IMR-90 (cell line): ENCODE results near the gene CPB1. TPM values are rescaled to one million over a fixed set of nuclear protein-coding genes. Genes with fewer than 3 reads are reported as not detected.

Source experiments
- ATAC-seq: fragments of 200-7000 bp; cut with Tn5 transposase; 2 replicates; pipeline ENCODE4 v1.9.1; 2020; ENCODE audit warnings: low read depth, mild to moderate bottlenecking, moderate library complexity
- BruUV-seq: library from RNA; stranded (reverse); fragments of 400-500 nt; replicated peaks from 2 replicates; lab custom pipeline; 2021; lab: Mats Ljungman, UMichigan
- CTCF ChIA-PET: fragments of 300-600 bp; formaldehyde crosslinking; extraction: SDS; loops from one replicate; lab custom pipeline; 2021; ENCODE audit warnings: antibody characterized with exemption; lab: Yijun Ruan, JAX
- POLR2A ChIA-PET: fragments of 300-600 bp; sonication (Branson Sonifier 250); formaldehyde crosslinking; loops from one replicate; lab custom pipeline; 2022; ENCODE audit warnings: antibody characterized with exemption; ENCODE audit not compliant: unreplicated experiment; lab: Charles Lee
- DNase-seq: peaks from one replicate; pipeline ENCODE4 v3.0.0; 2013
- H2AFZ ChIP-seq: replicated peaks from 2 replicates; pipeline ENCODE3; 2013; ENCODE audit warnings: low read length, mild to moderate bottlenecking; ENCODE audit not compliant: poor library complexity
- H2AK5ac ChIP-seq: 2 replicates; pipeline ENCODE4 v1.6.1; 2013; ENCODE audit warnings: low read depth, low read length, inconsistent platforms
- H2AK9ac ChIP-seq: replicated peaks from 2 replicates; pipeline ENCODE3; 2013; ENCODE audit warnings: mild to moderate bottlenecking, low read depth, low read length, moderate library complexity; ENCODE audit not compliant: poor library complexity
- H2BK120ac ChIP-seq: 2 replicates; pipeline ENCODE4 v1.6.1; 2013; ENCODE audit warnings: low read depth, low read length, inconsistent platforms
- H2BK15ac ChIP-seq: 3 replicates; pipeline ENCODE4 v1.6.1; 2013; ENCODE audit warnings: low read depth, low read length, inconsistent platforms
- H2BK20ac ChIP-seq: 2 replicates; pipeline ENCODE4 v1.6.1; 2013; ENCODE audit warnings: low read depth, mild to moderate bottlenecking, inconsistent platforms, low read length, moderate library complexity
- H2BK5ac ChIP-seq: 2 replicates; pipeline ENCODE4 v1.6.1; 2013; ENCODE audit warnings: mild to moderate bottlenecking, low read depth, low read length, inconsistent platforms; ENCODE audit not compliant: poor library complexity, severe bottlenecking
- H3K14ac ChIP-seq: replicated peaks from 2 replicates; pipeline ENCODE4 v1.6.1; 2013; ENCODE audit warnings: low read depth, low read length, inconsistent platforms
- H3K18ac ChIP-seq: 2 replicates; pipeline ENCODE4 v1.6.1; 2013; ENCODE audit warnings: low read depth, low read length, control low read depth
- H3K23ac ChIP-seq: 2 replicates; pipeline ENCODE4 v1.6.1; 2013; ENCODE audit warnings: low read depth, low read length, inconsistent platforms
- H3K27ac ChIP-seq: 2 replicates; pipeline ENCODE4 v1.5.1; 2013; ENCODE audit warnings: mild to moderate bottlenecking, control low read depth, low read length; ENCODE audit not compliant: insufficient read depth
- H3K27me3 ChIP-seq: 2 replicates; pipeline ENCODE4 v1.6.1; 2013; ENCODE audit warnings: low read length; ENCODE audit not compliant: control insufficient read depth, insufficient read depth
- H3K36me3 ChIP-seq: 2 replicates; pipeline ENCODE4 v1.6.1; 2013; ENCODE audit warnings: low read length, mixed read lengths; ENCODE audit not compliant: control insufficient read depth, insufficient read depth
- H3K4ac ChIP-seq: 2 replicates; pipeline ENCODE4 v1.6.1; 2013; ENCODE audit warnings: low read depth, low read length, inconsistent platforms
- H3K4me1 ChIP-seq: 2 replicates; pipeline ENCODE4 v1.6.1; 2013; ENCODE audit warnings: low read length, mixed read lengths; ENCODE audit not compliant: control insufficient read depth, insufficient read depth
- H3K4me2 ChIP-seq: 2 replicates; pipeline ENCODE4 v1.6.1; 2013; ENCODE audit warnings: low read depth, mild to moderate bottlenecking, control low read depth, low read length, moderate library complexity
- H3K4me3 ChIP-seq: 2 replicates; pipeline ENCODE4 v1.5.1; 2013; ENCODE audit warnings: low read depth, mild to moderate bottlenecking, control low read depth, low read length, moderate library complexity; ENCODE audit not compliant: insufficient read depth
- H3K56ac ChIP-seq: 2 replicates; pipeline ENCODE4 v1.6.1; 2013; ENCODE audit warnings: low read length, inconsistent platforms; ENCODE audit not compliant: insufficient read depth; ENCODE audit errors: extremely low read depth
- H3K79me1 ChIP-seq, 2 experiments: 2 replicates each; pipeline ENCODE4 v1.6.1; 2013; ENCODE audit warnings: low read length in 2 of 2, inconsistent platforms in 1 of 2, low read depth in 1 of 2
- H3K9ac ChIP-seq: 2 replicates; pipeline ENCODE4 v1.6.1; 2013; ENCODE audit warnings: low read depth, low read length, control low read depth
- H3K9me1 ChIP-seq: 2 replicates; pipeline ENCODE4 v1.6.1; 2013; ENCODE audit warnings: low read length, inconsistent platforms; ENCODE audit not compliant: insufficient read depth
- H3K9me3 ChIP-seq: 2 replicates; pipeline ENCODE4 v1.6.1; 2013; ENCODE audit warnings: low read length; ENCODE audit not compliant: control insufficient read depth, insufficient read depth
- H4K20me1 ChIP-seq: 2 replicates; pipeline ENCODE4 v1.6.1; 2013; ENCODE audit warnings: low read length, inconsistent platforms; ENCODE audit not compliant: insufficient read depth
- H4K5ac ChIP-seq: 2 replicates; pipeline ENCODE4 v1.6.1; 2013; ENCODE audit warnings: mild to moderate bottlenecking, low read depth, low read length, control low read depth
- H4K8ac ChIP-seq, 2 experiments: 2 replicates each; pipeline ENCODE4 v1.6.1; 2013; ENCODE audit warnings: low read depth in 2 of 2, low read length in 2 of 2, control low read depth in 1 of 2, inconsistent platforms in 1 of 2
- H4K91ac ChIP-seq: 2 replicates; pipeline ENCODE4 v1.6.1; 2013; ENCODE audit warnings: low read depth, low read length, inconsistent platforms; ENCODE audit not compliant: insufficient read depth
- BHLHE40 ChIP-seq: fragments of 150-350 bp; IDR thresholded peaks from 2 replicates; pipeline ENCODE4 v1.6.1; 2016; ENCODE audit warnings: mild to moderate bottlenecking, low read depth, low read length
- CEBPB ChIP-seq: IDR thresholded peaks from 2 replicates; pipeline ENCODE4 v1.6.1; 2012; ENCODE audit warnings: low read depth, low read length, improper control_type of control experiment
- CHD1 ChIP-seq: IDR thresholded peaks from 2 replicates; pipeline ENCODE4 v1.6.1; 2012; ENCODE audit warnings: low read depth, low read length, improper control_type of control experiment
- FOS ChIP-seq: fragments of 150-350 bp; IDR thresholded peaks from 2 replicates; pipeline ENCODE4 v1.6.1; 2016; ENCODE audit warnings: low read depth, low read length
- MAFK ChIP-seq: IDR thresholded peaks from 2 replicates; pipeline ENCODE4 v1.6.1; 2012; ENCODE audit warnings: low read depth, low read length, improper control_type of control experiment
- MAZ ChIP-seq: IDR thresholded peaks from 2 replicates; pipeline ENCODE4 v1.6.1; 2012; ENCODE audit warnings: low read depth, mild to moderate bottlenecking, low read length, improper control_type of control experiment, moderate library complexity, borderline replicate concordance
- MXI1 ChIP-seq: IDR thresholded peaks from 2 replicates; pipeline ENCODE4 v1.6.1; 2012; ENCODE audit warnings: low read depth, mild to moderate bottlenecking, low read length, moderate library complexity, borderline replicate concordance
- NFE2L2 ChIP-seq: fragments of 150-350 bp; IDR thresholded peaks from 2 replicates; pipeline ENCODE4 v1.6.1; 2016; ENCODE audit warnings: low read depth, mild to moderate bottlenecking, low read length
- POLR2A ChIP-seq: IDR thresholded peaks from 2 replicates; pipeline ENCODE4 v1.6.1; 2012; ENCODE audit warnings: mild to moderate bottlenecking, low read depth, low read length
- RAD21 ChIP-seq: IDR thresholded peaks from 2 replicates; pipeline ENCODE4 v1.6.1; 2012; ENCODE audit warnings: low read length, improper control_type of control experiment
- RCOR1 ChIP-seq: IDR thresholded peaks from 2 replicates; pipeline ENCODE4 v1.6.1; 2012; ENCODE audit warnings: mild to moderate bottlenecking, low read length, improper control_type of control experiment; ENCODE audit not compliant: insufficient replicate concordance
- RFX5 ChIP-seq: IDR thresholded peaks from 2 replicates; pipeline ENCODE4 v1.8.0; 2012; ENCODE audit warnings: low read depth, mild to moderate bottlenecking, low read length, moderate library complexity
- SMC3 ChIP-seq: fragments of 150-350 bp; IDR thresholded peaks from 2 replicates; pipeline ENCODE4 v1.6.1; 2016; ENCODE audit warnings: low read depth, mild to moderate bottlenecking, antibody characterized with exemption, low read length, moderate library complexity
- WGBS, 2 experiments: methylation state at CpG; one replicate each; pipeline versions ENCODE4 v1.1.5 to v1.1.7; 2013; ENCODE audit warnings: missing lambda C conversion rate in 2 of 2; ENCODE audit not compliant: insufficient read length in 1 of 2; ENCODE audit errors: extremely low coverage in 2 of 2; 5-methylcytosine and 5-hydroxymethylcytosine counted together
- dilution Hi-C: fragments of 300-500 bp; cut with HindIII; formaldehyde crosslinking; loops from one replicate; pipeline ENCODE4 v1.14.3; 2018; ENCODE audit warnings: low sequenced_read_pairs; ENCODE audit not compliant: unreplicated experiment
- in situ Hi-C: fragments of 300-500 bp; cut with MboI; formaldehyde crosslinking; loops from 3 replicates; pipeline ENCODE4 v1.14.3; 2019; ENCODE audit warnings: low sequenced_read_pairs, inconsistent platforms, mixed read lengths
- intact Hi-C: fragments of 100-400 bp; cut with micrococcal nuclease; formaldehyde crosslinking; loops from 2 replicates; pipeline ENCODE4 v1.10.0; 2022
- polyA plus RNA-seq, 3 experiments: library from polyadenylated mRNA; depleted of rRNA; stranded (reverse); fragments of >200 nt; gene quantifications; 2 replicates each; pipeline ENCODE4 v1.2.3, GENCODE V29; 2012; ENCODE audit warnings: low replicate concordance in 1 of 3
- total RNA-seq: library from RNA; depleted of rRNA; stranded (reverse); fragments of >200 nt; gene quantifications from 2 replicates; pipeline ENCODE4 v1.2.3, GENCODE V29; 2012
- TF ChIP-seq, protein P1 (sequence below): fragments of 150-350 bp; IDR thresholded peaks from 2 replicates; pipeline ENCODE4 v1.6.1; 2017; ENCODE audit warnings: mild to moderate bottlenecking, antibody characterized with exemption, low read length, low read depth
- TF ChIP-seq, protein P2 (sequence below): fragments of 150-350 bp; IDR thresholded peaks from 2 replicates; pipeline ENCODE4 v1.6.1; 2016; ENCODE audit warnings: low read depth, mild to moderate bottlenecking, low read length, moderate library complexity, borderline replicate concordance
- TF ChIP-seq, protein P3 (sequence below): conservative IDR thresholded peaks from 2 replicates; pipeline ENCODE4 v1.5.1; 2012; ENCODE audit warnings: mild to moderate bottlenecking, low read depth, low read length, improper control_type of control experiment

Gene CPB1
- total and polyA plus RNA-seq, 2 of the 4 experiments (the other 2 are of a cell fraction) = not detected

DNA sequence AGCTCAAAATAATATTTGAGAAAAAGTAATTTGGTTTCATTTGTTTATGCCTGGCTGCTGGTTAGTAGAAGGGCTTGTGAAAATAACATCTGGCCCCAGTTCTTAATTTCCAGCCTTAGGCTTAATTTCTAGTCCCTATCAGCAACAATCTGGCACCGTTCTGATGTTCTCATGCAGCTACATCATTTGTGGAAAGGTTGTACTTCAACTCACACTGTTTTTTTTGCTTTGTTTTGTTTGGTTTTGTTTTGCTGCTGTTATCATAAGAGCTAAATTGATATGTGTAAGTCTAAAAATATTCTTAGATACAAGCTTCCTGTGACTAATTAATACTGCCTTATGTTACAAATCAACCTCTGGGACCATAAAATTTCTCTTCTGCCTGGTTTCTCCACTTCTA is 46.4 kb downstream of the CPB1 start:
- H3K18ac ChIP-seq = no peak overlapping the region
- no peak overlapping the region for H4K8ac ChIP-seq
- no peak overlapping the region for H3K4me3 ChIP-seq
- no peaks in the 10 kb centered on the region for H3K9me3 ChIP-seq
- H3K23ac ChIP-seq = no peak overlapping the region
- in situ Hi-C loops = no loop called here
- BruUV-seq = no TSS peak
- no peaks in the 10 kb centered on the region; the same call in 1 of the 2 replicates for H3K4me1 ChIP-seq
- DNase-seq (peak; percentile 9), ATAC-seq (no peak)
- H3K14ac ChIP-seq = no peak overlapping the region
- no peak overlapping the region for H2BK15ac ChIP-seq
- H4K20me1 ChIP-seq = no peaks in the 10 kb centered on the region
- 0 out of 2 replicates have a peak, but pooled peaks cover 3% of the 10 kb centered on the region for H3K9me1 ChIP-seq
- no peak overlapping the region for H3K4ac ChIP-seq
- ChIA-PET CTCF (interaction anchor here (1.4 kb wide), 1 partner anchor 9 kb away, joined by 6 read pairs; no protein-coding TSS in a partner anchor), POLR2A (no interaction called here)
- H2AK5ac ChIP-seq = no peak overlapping the region
- no peak overlapping the region for H2AFZ ChIP-seq
- no peaks in the 10 kb centered on the region for H3K27me3 ChIP-seq
- H3K56ac ChIP-seq = no peak overlapping the region
- no CpG with 5 or more reads among the region's 1 CpG for WGBS, 2 experiments
- H3K4me2 ChIP-seq = no peak overlapping the region
- H3K9ac ChIP-seq = no peak overlapping the region
- no peak overlapping the region for H2BK5ac ChIP-seq
- no peaks in the 10 kb centered on the region for H3K36me3 ChIP-seq
- H2BK20ac ChIP-seq = no peak overlapping the region
- H4K5ac ChIP-seq = no peak overlapping the region
- dilution Hi-C loops = no loop called here
- H2AK9ac ChIP-seq = no peak overlapping the region
- no peaks in the 10 kb centered on the region for H3K79me1 ChIP-seq
- no peak overlapping the region for H3K27ac ChIP-seq
- intact Hi-C loops = no loop called here
- H4K91ac ChIP-seq = no peak overlapping the region
- TF ChIP-seq MXI1 = no peak
- TF ChIP-seq, protein P1, sequence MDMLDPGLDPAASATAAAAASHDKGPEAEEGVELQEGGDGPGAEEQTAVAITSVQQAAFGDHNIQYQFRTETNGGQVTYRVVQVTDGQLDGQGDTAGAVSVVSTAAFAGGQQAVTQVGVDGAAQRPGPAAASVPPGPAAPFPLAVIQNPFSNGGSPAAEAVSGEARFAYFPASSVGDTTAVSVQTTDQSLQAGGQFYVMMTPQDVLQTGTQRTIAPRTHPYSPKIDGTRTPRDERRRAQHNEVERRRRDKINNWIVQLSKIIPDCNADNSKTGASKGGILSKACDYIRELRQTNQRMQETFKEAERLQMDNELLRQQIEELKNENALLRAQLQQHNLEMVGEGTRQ = no peak
- TF ChIP-seq FOS = no peak
- TF ChIP-seq NFE2L2 = no peak
- TF ChIP-seq SMC3 = no peak
- no peak for TF ChIP-seq RCOR1
- TF ChIP-seq, protein P2, sequence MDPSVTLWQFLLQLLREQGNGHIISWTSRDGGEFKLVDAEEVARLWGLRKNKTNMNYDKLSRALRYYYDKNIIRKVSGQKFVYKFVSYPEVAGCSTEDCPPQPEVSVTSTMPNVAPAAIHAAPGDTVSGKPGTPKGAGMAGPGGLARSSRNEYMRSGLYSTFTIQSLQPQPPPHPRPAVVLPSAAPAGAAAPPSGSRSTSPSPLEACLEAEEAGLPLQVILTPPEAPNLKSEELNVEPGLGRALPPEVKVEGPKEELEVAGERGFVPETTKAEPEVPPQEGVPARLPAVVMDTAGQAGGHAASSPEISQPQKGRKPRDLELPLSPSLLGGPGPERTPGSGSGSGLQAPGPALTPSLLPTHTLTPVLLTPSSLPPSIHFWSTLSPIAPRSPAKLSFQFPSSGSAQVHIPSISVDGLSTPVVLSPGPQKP = no peak
- no peak for TF ChIP-seq MAZ
- no peak for TF ChIP-seq CHD1
- no peak for TF ChIP-seq BHLHE40
- TF ChIP-seq POLR2A = no peak
- TF ChIP-seq CEBPB = no peak
- no peak for TF ChIP-seq RFX5
- no peak for TF ChIP-seq RAD21
- no peak for TF ChIP-seq MAFK
- TF ChIP-seq, protein P3, sequence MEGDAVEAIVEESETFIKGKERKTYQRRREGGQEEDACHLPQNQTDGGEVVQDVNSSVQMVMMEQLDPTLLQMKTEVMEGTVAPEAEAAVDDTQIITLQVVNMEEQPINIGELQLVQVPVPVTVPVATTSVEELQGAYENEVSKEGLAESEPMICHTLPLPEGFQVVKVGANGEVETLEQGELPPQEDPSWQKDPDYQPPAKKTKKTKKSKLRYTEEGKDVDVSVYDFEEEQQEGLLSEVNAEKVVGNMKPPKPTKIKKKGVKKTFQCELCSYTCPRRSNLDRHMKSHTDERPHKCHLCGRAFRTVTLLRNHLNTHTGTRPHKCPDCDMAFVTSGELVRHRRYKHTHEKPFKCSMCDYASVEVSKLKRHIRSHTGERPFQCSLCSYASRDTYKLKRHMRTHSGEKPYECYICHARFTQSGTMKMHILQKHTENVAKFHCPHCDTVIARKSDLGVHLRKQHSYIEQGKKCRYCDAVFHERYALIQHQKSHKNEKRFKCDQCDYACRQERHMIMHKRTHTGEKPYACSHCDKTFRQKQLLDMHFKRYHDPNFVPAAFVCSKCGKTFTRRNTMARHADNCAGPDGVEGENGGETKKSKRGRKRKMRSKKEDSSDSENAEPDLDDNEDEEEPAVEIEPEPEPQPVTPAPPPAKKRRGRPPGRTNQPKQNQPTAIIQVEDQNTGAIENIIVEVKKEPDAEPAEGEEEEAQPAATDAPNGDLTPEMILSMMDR = no peak
- H2BK120ac ChIP-seq = no peak overlapping the region
